Stimulated activated naive CD4-positive, alpha-beta T cell (primary cell): Measurements from ENCODE around the gene CAPZA3.
"Not testable (repeated sequence)": the region's sequence is repeated elsewhere in the genome, so short reads cannot be mapped to it uniquely, and the experiment has no call there.

Experiments used
- DNase-seq, 6 experiments: peaks; one replicate each; lab custom pipeline; 2025; lab: John Stamatoyannopoulos, UW

Gene CAPZA3

GRCh38 chr12:18753481-18754123 lies 15.7 kb downstream of the CAPZA3 start:
- no peak for DNase-seq

GRCh38 chr12:18754124-18754707 lies 16.3 kb downstream of the CAPZA3 start:
- no peak for DNase-seq

GRCh38 chr12:18755341-18755740 lies 17.4 kb downstream of the CAPZA3 start:
- no peak for DNase-seq

GRCh38 chr12:18766479-18766878 lies 28.6 kb downstream of the CAPZA3 start:
- not testable (repeated sequence) for DNase-seq

GRCh38 chr12:18782827-18783226 lies 44.9 kb downstream of the CAPZA3 start:
- no peak for DNase-seq

- not testable (repeated sequence) for DNase-seq
Observed at GRCh38 chr12:18785465-18785864, 47.5 kb downstream of the CAPZA3 start.
